Hepatocyte (in vitro differentiated cells): ENCODE measurements around the gene LHPP.

ENCODE experiments used
- EZH2 ChIP-seq: fragments of 200-600 bp; sonication (generic); IDR thresholded peaks from 2 replicates; pipeline ENCODE4 v1.6.1; 2016; ENCODE audit warnings: antibody characterized with exemption, mild to moderate bottlenecking, borderline replicate concordance
- EZH2phosphoT487 ChIP-seq: fragments of 200-600 bp; sonication (generic); IDR thresholded peaks from one replicate; pipeline ENCODE4 v1.6.1; 2018; ENCODE audit warnings: antibody characterized with exemption, mild to moderate bottlenecking, low read depth, moderate library complexity; ENCODE audit not compliant: unreplicated experiment, severe bottlenecking
- TF ChIP-seq, protein P1 (sequence below): fragments of 200-600 bp; sonication (generic); IDR thresholded peaks from 2 replicates; pipeline ENCODE4 v1.5.1; 2016; ENCODE audit warnings: antibody characterized with exemption, mild to moderate bottlenecking; ENCODE audit not compliant: poor library complexity

GRCh38 chr10:124629842-124630241 is 168.2 kb downstream of the LHPP start:
- TF ChIP-seq, protein P1, sequence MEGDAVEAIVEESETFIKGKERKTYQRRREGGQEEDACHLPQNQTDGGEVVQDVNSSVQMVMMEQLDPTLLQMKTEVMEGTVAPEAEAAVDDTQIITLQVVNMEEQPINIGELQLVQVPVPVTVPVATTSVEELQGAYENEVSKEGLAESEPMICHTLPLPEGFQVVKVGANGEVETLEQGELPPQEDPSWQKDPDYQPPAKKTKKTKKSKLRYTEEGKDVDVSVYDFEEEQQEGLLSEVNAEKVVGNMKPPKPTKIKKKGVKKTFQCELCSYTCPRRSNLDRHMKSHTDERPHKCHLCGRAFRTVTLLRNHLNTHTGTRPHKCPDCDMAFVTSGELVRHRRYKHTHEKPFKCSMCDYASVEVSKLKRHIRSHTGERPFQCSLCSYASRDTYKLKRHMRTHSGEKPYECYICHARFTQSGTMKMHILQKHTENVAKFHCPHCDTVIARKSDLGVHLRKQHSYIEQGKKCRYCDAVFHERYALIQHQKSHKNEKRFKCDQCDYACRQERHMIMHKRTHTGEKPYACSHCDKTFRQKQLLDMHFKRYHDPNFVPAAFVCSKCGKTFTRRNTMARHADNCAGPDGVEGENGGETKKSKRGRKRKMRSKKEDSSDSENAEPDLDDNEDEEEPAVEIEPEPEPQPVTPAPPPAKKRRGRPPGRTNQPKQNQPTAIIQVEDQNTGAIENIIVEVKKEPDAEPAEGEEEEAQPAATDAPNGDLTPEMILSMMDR, result no peak
- TF ChIP-seq EZH2, result no peak
- no peak for TF ChIP-seq EZH2phosphoT487
